Pancreas (tissue), 10 donors: ENCODE results near the gene HDAC2. TPM values are rescaled to one million over a fixed set of nuclear protein-coding genes. Genes with fewer than 3 reads are reported as not detected.
"Not testable (repeated sequence)": the region's sequence is repeated elsewhere in the genome, so short reads cannot be mapped to it uniquely, and the experiment has no call there.

ENCODE experiments used
- ATAC-seq, 4 donors: fragments of 200-7000 bp; cut with Tn5 transposase; one replicate each; pipeline versions ENCODE4 v1.8.0 to v1.9.1; 2020; ENCODE audit warnings: mild to moderate bottlenecking in 4 of 4, moderate library complexity in 4 of 4
- DNase-seq, 6 donors: peaks; one replicate each; pipeline ENCODE4 v3.0.0-alpha.2; 2020
- FAIRE-seq: peaks from 2 replicates; lab custom pipeline; 2012; peaks lifted over from hg19 to GRCh38; lab: Jason Lieb, UNC
- H3K27ac ChIP-seq, 4 donors: fragments of 200-600 bp; sonication (generic); 1 replicate in 3 of 4; 2 replicates in 1 of 4; pipeline versions ENCODE4 v1.5.0 to v1.8.0; 2020
- H3K27me3 ChIP-seq, 4 donors: fragments of 200-600 bp; one replicate each; pipeline ENCODE4 v1.8.0; 2021
- H3K36me3 ChIP-seq, 3 donors: fragments of 200-600 bp; sonication (generic) in 1 of 3; one replicate each; pipeline versions ENCODE4 v1.5.0 to v1.8.0; 2020 to 2021
- H3K4me1 ChIP-seq, 3 donors: fragments of 200-600 bp; one replicate each; pipeline ENCODE4 v1.8.0; 2021
- H3K4me3 ChIP-seq, 4 donors: fragments of 200-600 bp; sonication (generic) in 2 of 4; one replicate each; pipeline versions ENCODE4 v1.5.0 to v1.8.0; 2020 to 2021
- H3K9me3 ChIP-seq, 4 donors: fragments of 200-600 bp; one replicate each; pipeline ENCODE4 v1.8.0; 2021
- CTCF ChIP-seq, 4 donors: fragments of 200-600 bp; sonication (generic) in 3 of 4; IDR thresholded peaks; one replicate each; pipeline versions ENCODE4 v1.5.0 to v1.8.0; 2021; ENCODE audit warnings: antibody characterized with exemption in 4 of 4
- WGBS, 2 donors: extraction: QIAGEN DNeasy Blood & Tissue Kit; methylation state at CpG; one replicate each; pipeline ENCODE4 v1.1.7; 2013; 5-methylcytosine and 5-hydroxymethylcytosine counted together
- intact Hi-C, 3 donors: fragments of 100-400 bp; cut with DNase I; formaldehyde crosslinking; loops; one replicate each; pipeline versions ENCODE4 v1.11.1 to v1.14.2; 2022
- polyA plus RNA-seq, 2 donors: library from polyadenylated mRNA; stranded (reverse); fragments of 200-250 nt; gene quantifications; one replicate each; pipeline ENCODE4 v1.2.3, GENCODE V29; 2013
- total RNA-seq, 6 donors: library from RNA; stranded (reverse); fragmentation: NEBNext Ultra II Directional in 4 of 6; extraction: Animal tissue kit (Norgen Biotek cat#: 25700) in 4 of 6; gene quantifications; one replicate each; pipeline versions ENCODE4 v1.2.1 to v1.2.4, GENCODE V29; 2021 to 2023
- donor health status: healthy with polysubstance abuse.
- donor health status: DM: no; HTN: no; CAD: no; lungs with moderate emphysema.
- donor health status: DM: no; HTN: no; CAD: no.
- donor health status: control.
- donor health status: control.
- donor health status: Bipolar disorder and iron deficiency.
- donor health status: DM: yes; HTN: yes; CAD: no.
- donor health status: DM: no; HTN: no; CAD: no.
- donor health status: DM: no; HTN: no; CAD: no.
- donor health status: DM: yes; HTN: yes; CAD: no.

Gene HDAC2
- total and polyA plus RNA-seq, 8 donors: 23.6 to 48.9 (median 32.2) TPM

GRCh38 chr6:113989675-113990074 lies 18.7 kb upstream of the HDAC2 start:
- Histone ChIP-seq H3K4me3 (no peak overlapping the region), H3K4me1 (no peaks in the 10 kb centered on the region), H3K9me3 (no peaks in the 10 kb centered on the region), H3K36me3 (no peaks in the 10 kb centered on the region), H3K27me3 (no peaks in the 10 kb centered on the region), H3K27ac (no peak overlapping the region)
- intact Hi-C loops: no loop called here
- no peak for ATAC-seq
- no peak for DNase-seq
- no peak for FAIRE-seq
- TF ChIP-seq CTCF (IDR thresholded peaks at IDR 0.05): no peak

DNA sequence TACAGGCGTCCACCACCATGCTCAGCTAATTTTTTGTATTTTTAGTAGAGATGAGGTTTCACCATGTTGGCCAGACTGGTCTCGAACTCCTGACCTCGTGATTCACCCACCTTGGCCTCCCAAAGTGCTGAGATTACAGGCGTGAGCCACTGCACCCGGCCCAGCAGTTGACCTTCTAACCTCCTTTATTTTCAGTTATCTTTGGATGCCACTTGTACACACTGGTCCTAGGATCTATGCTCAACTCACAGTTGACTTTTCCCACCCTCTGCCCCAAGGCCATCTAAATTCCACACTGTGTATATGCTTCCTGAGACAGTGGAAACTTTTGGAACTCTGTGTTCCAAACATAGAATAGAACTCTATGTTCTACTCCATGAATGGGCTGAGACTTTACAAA lies 11.7 kb upstream of the HDAC2 start:
- not testable (repeated sequence) for H3K27ac ChIP-seq
- WGBS, 2 donors: 66 to 80% methylated on average over 5 of the region's 5 CpGs

DNA sequence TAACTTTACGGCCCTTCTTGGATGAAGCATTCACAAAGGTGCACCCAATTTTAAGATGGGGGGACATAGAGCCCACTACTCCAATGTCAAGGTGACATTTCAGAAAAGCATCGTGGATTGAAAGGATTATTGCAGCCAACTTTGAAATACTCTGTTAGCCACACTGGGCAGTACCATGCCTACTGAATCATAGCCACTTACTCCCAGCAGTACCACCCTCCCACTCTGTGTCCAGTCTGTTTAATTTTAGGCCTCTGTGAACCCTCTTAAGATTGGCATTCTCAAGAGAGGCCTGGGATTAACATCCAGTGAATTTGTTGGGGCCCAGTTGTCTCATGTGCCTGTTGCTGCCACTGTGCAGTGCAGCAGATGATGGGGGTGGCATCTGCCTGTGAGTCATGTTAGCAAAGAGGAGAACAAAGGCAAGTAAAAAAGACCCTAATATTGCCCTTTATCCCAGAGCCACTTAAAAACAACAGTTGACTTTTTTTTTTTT lies 11.2 kb upstream of the HDAC2 start:
- Histone ChIP-seq H3K27ac (no peak overlapping the region), H3K27me3 (no peaks in the 10 kb centered on the region), H3K9me3 (no peaks in the 10 kb centered on the region), H3K4me3 (no peak overlapping the region), H3K4me1 (no peaks in the 10 kb centered on the region), H3K36me3 (no peaks in the 10 kb centered on the region)
- no peak for TF ChIP-seq CTCF (IDR thresholded peaks at IDR 0.05)
- WGBS, 2 donors: 86 to 92% methylated on average over 2 of the region's 2 CpGs
- ATAC-seq (no peak), FAIRE-seq (no peak), DNase-seq (no peak)
- intact Hi-C loops: no loop called here

More for the DNA sequence above, 11.7 kb upstream of the HDAC2 start:
- ATAC-seq, H3K27me3 ChIP-seq, intact Hi-C loops, H3K9me3 ChIP-seq, H3K4me3 ChIP-seq, DNase-seq, H3K36me3 ChIP-seq, H3K4me1 ChIP-seq, FAIRE-seq: not testable (repeated sequence)

DNA sequence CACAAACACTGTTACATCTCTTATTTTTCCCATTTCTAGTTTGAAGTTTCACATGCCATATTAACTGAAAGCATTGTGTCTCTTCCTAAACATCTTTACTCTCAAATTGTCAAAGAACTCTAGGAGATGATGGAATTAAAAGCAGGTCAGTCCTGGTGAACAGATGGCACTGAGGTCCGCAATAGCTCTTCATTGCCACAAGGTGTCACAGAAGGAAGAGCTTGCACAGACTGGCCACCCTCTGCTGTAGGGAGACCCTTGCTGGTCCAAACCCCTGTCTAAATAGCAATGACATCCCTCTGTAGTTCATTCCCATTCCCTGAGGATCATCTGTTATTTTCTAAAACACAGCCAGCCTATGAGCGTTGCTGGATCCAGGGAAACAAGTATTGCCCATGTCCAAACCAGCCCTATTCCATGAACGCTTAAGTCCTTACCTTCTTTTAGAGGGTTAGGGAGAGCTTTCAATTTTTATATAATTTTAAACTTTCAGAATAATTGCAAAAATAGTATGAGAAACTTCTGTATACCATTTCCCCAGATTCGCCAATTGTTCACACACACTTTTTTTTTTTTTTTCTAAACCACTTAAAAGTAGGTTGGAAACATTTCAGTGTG lies 10.1 kb upstream of the HDAC2 start:
- H3K4me3 ChIP-seq: no peak overlapping the region
- no peaks in the 10 kb centered on the region for H3K9me3 ChIP-seq
- 87 to 92% methylated on average over 4 of the region's 4 CpGs for WGBS, 2 donors
- H3K27ac ChIP-seq: no peak overlapping the region
- no peaks in the 10 kb centered on the region for H3K27me3 ChIP-seq
- intact Hi-C loops: no loop called here
- peak in 2 of 4 donors; percentile 22 to 30 for TF ChIP-seq CTCF (IDR thresholded peaks at IDR 0.05)
- no peaks in the 10 kb centered on the region for H3K4me1 ChIP-seq
- FAIRE-seq (no peak), DNase-seq (no peak), ATAC-seq (peak in 2 of 4 donors; percentile 51 to 59)
- H3K36me3 ChIP-seq: no peaks in the 10 kb centered on the region

DNA sequence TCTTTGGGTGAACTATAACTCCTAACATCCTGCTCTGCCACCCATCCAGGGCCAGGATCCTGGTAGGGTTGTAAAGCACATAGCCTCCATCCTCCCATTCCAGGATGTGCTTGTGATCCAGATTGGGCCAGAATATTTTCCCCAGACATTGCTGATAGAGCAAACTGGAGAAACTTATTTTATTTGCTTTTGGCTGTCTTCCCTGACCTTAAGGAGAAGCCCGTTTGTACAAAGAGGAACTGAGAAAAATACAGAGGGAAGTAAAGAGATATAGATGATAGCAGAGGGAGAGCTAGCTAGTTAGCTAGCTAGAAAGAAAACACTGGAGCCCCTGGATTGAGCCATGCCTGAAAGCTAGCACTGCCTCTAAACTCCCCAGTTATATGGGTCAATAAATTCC lies 9.0 kb upstream of the HDAC2 start:
- DNase-seq (no peak), FAIRE-seq (no peak), ATAC-seq (peak in 2 of 4 donors; percentile 36 to 52)
- H3K36me3 ChIP-seq: no peaks in the 10 kb centered on the region
- H3K4me3 ChIP-seq: no peak overlapping the region
- TF ChIP-seq CTCF (IDR thresholded peaks at IDR 0.05): no peak
- WGBS, 2 donors: 33 to 54% methylated on average over 1 of the region's 1 CpG
- no peaks in the 10 kb centered on the region for H3K4me1 ChIP-seq
- H3K9me3 ChIP-seq: no peaks in the 10 kb centered on the region
- no peak overlapping the region for H3K27ac ChIP-seq
- H3K27me3 ChIP-seq: no peaks in the 10 kb centered on the region
- intact Hi-C loops: no loop called here
